Hematopoietic multipotent progenitor cell treated with erythropoietin and hydrocortisone succinate and interleukin-3 and kit ligand, for 4 days (in vitro differentiated cells): ENCODE data around the gene THAP12.

Source experiments
- DNase-seq: peaks from one replicate; pipeline ENCODE4 v3.0.0-alpha.2; 2015

Gene THAP12

GRCh38 chr11:76379807-76380158 is 1.1 kb downstream of the THAP12 start:
- no peak for DNase-seq

GRCh38 chr11:76376746-76377558 is 4.0 kb downstream of the THAP12 start:
- DNase-seq: no peak

DNA sequence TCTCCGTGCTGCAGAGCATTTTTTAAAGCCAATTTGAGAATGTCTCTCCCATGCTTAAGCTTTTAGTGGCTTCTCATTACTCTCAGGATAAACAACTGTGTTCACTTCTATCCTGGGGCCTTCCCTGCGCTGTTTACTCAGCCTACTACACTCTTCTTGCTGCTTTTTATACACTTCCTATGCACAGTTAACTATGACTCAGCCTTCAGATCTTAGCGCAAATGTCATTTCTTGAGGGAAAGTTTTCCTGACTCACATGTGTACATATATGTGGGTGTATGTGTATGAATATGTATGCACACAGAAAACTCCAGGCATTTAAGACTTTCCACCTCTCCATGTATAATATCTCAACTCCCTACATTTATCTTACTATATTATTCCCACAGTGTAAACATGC is 9.8 kb downstream of the THAP12 start:
- peak; percentile 48 for DNase-seq

- no peak for DNase-seq
These were observed 11.5 kb downstream of the THAP12 start for GRCh38 chr11:76369406-76369805.

GRCh38 chr11:76368490-76368889 is 12.4 kb downstream of the THAP12 start:
- DNase-seq: no peak

- peak; percentile 59 for DNase-seq
These were observed 15.8 kb downstream of the THAP12 start for GRCh38 chr11:76365038-76365679.

DNA sequence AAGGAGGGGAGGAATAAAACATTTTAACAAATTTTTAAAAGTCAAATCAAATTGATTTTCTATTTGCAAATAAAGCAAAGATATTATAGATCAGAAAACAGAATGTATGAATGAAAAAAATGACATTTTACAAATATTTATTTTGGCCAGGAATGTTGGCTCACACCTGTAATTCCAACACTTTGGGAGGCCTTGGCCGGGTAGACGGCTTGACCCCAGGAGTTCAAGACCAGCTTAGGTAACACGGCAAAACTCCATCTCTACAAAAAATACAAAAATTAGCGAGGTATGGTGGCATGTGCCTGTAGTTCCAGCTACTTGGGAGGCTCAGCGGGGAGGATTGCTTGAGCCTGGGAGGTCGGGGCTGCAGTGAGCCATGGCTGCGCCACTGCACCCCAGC is 18.2 kb downstream of the THAP12 start:
- DNase-seq: no peak

DNA sequence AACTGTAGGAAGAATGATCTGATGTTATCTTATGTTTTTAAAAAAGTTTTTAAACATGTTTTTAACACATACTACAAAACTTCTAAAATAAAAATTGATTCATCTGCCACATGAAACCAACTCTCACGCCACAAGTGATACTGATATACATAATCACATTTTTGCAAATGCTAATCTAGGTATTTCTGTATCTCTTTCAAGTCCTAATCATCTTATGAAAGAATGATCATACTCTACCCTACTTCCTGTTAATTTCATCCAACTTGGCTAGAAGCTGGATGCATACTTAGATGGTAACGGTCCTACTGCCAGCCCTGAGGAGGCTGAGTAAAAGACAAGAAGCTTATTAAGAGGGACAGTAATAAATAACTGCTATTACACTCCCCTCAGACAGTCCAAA is 19.2 kb downstream of the THAP12 start:
- no peak for DNase-seq

DNA sequence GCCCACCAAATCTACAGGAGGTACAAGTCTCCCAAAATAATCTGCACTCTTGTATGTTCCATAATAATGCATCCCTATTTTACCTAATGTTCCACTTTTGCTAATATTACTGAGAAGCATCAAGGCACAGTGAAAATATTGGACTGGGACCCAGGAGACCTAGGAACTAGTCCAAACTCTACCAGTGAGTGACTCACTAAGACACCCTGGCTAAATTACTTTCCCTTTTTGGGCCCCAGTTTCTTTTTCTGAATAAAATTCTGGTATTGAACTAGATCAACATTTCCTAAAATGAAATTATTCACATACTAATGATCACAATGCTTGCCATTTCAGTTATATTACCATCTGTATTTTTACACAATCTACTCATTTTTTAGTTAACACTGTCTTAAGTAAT is 19.6 kb downstream of the THAP12 start:
- no peak for DNase-seq

DNA sequence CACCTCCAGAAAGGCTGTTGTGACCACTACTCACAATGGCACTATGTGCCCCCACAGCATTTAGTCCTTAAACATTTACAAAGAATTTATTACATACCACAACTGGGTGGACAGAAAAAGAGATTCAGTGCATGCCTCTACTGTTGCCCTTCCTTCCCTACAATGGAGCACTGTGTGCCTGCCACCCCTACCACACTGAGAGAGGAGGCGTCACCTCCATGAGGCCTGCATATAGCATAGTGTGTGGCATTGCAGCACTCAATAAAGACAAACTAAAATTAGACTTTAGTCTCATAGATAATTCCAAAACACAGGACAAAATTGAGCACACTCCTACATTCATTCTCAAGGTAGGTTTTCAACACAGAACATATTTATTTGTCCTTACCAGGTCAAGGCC is 25.8 kb downstream of the THAP12 start:
- no peak for DNase-seq

- DNase-seq: no peak
These were observed 32.6 kb downstream of the THAP12 start for GRCh38 chr11:76348348-76348747.

DNA sequence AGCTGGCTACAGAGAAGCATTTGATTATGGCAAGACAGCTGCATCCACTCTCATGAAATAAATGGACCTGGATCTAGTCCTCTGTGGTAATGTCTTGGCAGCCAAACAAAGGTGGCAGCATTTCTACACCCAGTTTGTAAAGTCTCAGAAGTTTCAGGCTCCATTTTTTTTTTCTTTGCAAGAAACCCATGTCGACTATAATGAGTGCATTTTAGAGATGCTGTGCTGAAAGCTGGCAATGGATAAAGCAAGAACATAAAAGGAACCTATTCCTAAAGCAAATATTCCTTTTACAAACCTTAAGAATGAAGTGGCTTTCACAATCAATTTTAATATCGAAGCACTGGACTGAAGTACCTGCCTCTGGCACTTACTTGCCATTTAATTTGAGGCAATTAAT is 33.5 kb downstream of the THAP12 start:
- no peak for DNase-seq

DNA sequence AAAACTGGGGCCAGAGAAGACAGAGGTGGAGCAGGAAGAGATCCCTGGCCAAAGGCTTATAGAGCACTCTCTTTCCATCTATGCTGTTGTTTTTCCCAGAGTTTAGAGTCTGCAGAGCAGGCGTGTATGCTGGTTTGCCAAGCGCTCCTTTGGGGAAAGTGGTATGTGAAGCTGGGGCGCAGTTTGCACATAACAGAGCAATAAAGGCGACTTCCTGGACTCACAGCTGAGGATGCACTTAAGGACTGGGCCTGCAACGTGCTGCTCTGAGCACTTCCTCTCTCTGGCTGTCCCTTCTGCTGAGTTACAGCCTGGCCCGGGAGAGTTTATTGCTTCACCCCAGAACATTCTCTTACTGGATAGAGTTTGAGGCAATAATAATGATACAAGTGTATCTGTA is 41.7 kb downstream of the THAP12 start:
- DNase-seq: peak; percentile 81

DNA sequence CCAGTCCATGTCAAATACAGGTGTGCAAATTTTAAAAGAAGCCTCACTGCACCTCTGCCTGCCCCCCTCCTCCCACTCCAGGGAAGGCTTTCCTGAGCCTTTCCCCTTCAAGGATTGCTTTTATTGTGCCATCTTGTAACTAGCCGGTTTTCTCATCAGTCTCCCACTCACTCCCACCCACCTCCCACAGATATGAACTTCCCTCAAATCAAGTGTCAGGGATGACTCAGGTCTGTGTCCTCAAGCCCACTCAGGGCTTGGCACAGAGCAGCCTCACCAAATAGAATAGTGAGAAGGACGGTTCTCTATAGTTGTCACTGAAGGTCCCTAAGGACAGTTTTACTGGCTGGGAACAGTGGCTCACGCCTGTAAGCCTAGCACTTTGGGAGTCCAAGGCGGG is 43.0 kb downstream of the THAP12 start:
- no peak for DNase-seq

- DNase-seq: no peak
These were observed 43.5 kb downstream of the THAP12 start for GRCh38 chr11:76337469-76337868.

- no peak for DNase-seq
These were observed 44.3 kb downstream of the THAP12 start for GRCh38 chr11:76336597-76336996.

GRCh38 chr11:76335842-76336241 is 45.1 kb downstream of the THAP12 start:
- peak; percentile 55 for DNase-seq

GRCh38 chr11:76334826-76335389 is 46.0 kb downstream of the THAP12 start:
- no peak for DNase-seq

GRCh38 chr11:76330651-76331050 is 50.3 kb downstream of the THAP12 start:
- no peak for DNase-seq

- DNase-seq: no peak
These were observed 50.9 kb downstream of the THAP12 start for GRCh38 chr11:76329983-76330382.

DNA sequence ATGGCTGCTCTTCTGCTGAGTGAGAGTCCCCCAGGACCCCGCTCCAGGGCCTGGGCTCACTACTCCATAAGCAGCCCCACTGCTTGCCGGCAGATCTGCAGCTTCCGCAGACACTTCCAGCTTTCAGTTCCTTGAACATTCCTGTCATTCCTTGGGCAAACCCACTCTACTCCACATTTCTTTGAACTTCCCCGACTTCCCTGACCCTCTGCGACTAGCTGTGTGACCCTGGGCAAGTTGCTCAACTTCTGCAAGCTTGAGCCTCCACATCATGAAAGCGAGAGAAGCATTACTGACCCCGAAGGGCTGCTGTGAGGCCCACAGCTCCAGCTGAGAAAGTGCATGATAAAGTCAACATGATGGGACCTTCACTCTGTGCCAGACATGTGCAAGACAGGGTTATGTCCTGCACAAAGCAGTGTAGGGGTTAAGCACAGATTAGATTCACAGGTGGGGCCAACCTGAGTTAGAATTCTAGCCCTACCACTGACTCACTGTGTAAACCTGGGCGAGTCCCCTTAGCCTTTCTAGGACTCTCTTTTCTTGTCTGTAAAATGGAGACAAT is 51.8 kb downstream of the THAP12 start:
- DNase-seq: no peak

- DNase-seq: no peak
These were observed 53.1 kb downstream of the THAP12 start for GRCh38 chr11:76327756-76328388.

DNA sequence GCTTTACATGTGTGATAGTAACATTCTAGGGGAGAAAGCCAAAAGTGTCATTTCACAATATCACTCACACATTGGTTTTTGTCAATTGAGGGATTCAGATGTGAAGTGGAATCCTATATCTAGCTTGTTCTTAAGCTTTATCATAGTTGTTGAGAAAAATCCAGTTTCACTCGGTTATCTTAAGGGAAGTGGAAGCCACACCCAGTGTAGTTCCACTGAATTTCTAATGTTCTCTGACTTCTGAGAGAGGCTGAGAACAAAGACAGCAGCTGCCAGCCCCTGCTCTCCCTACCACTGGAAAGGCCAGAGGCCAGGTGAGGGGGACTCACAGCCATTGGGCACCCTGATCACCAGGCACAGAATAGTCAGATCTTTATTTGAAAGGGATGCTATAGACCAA is 53.7 kb downstream of the THAP12 start:
- DNase-seq: peak; percentile 61

- DNase-seq: no peak
These were observed 55.7 kb downstream of the THAP12 start for GRCh38 chr11:76325185-76325584.
